GM18526 (cell line): ENCODE measurements around the gene SYNGR2.

ENCODE experiments used
- POLR2A ChIP-seq: IDR thresholded peaks from 3 replicates; pipeline ENCODE4 v1.6.1; 2011; ENCODE audit not compliant: insufficient read length; ENCODE audit errors: extremely low read depth

The SYNGR2 gene

DNA sequence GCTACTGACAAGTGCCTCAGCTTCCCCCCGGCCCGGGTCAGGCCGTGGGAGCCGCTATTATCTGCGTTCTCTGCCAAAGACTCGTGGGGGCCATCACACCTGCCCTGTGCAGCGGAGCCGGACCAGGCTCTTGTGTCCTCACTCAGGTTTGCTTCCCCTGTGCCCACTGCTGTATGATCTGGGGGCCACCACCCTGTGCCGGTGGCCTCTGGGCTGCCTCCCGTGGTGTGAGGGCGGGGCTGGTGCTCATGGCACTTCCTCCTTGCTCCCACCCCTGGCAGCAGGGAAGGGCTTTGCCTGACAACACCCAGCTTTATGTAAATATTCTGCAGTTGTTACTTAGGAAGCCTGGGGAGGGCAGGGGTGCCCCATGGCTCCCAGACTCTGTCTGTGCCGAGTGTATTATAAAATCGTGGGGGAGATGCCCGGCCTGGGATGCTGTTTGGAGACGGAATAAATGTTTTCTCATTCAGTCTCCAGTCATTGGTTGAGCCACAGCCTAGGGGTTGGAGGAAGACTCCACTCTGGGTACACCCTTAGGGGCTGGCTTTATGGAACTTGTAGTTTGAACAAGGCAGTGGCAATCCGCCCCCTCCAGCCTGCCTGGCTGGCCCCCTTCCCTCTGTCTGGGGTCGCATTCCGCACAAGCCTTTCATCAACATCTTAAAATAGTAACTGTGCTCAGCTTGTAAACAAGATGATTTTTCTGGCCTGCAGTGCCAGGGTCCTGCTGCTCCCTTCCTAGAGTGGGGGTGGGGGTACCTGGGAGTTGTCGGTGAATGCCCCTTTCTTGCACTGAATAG lies 4.1 kb downstream of the SYNGR2 start:
- TF ChIP-seq POLR2A = peak; percentile 18

DNA sequence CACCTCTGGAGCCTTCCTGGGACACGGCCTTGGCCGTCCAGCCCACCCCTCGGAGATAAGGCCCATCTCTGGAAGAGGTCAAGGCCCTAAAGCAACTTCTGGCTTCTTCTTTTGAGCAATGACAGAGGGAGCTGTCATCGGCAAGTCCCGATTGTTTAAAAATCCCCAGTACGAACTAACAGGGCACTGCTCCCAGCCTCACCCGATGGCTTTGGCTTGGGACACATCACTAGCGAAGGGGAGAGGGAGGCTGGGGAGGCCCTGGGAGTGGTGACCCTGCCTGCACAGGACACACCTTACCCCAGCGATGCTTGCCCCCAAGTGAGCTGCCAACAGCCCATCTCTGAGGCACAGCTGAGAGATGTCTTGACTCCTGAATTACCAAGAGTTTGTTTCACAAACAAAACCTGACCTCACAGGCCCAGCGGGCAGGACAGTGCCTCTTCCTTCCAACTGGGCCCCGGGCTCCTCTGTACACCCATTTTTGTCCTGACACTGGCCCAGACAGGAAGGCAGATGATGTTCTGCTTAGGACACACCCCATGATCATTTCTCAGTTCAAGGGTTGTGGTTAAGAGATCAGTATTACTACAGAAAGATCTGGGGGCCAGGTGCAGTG lies 4.8 kb downstream of the SYNGR2 start:
- TF ChIP-seq POLR2A = peak; percentile 14

DNA sequence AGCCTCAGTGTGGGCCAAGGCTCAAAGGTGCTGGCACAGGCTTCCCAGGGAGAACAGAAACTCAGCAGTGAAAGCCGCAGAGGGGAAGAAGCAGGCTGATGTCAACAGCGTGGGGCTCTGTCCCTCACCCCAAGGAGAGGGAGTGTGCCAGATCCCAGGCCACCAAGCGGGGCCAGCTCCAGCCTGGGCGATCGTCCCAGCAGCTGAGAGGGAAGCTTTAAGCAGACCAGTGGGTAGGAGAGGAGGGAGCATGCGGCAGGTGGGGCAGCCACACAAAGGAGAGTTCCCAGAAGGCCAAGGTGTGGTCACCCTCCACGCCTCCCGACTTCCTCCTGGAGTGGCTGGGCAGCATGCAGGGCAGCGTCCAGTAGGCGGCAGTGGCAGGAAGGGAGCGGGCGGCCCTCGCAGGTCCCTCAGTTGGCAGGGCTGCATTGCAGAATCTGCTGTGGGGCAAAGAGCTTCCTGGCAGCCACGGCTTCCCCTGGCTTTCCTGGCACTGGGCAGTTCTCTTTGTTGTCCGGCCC lies 6.0 kb downstream of the SYNGR2 start:
- peak; percentile 55 for TF ChIP-seq POLR2A

DNA sequence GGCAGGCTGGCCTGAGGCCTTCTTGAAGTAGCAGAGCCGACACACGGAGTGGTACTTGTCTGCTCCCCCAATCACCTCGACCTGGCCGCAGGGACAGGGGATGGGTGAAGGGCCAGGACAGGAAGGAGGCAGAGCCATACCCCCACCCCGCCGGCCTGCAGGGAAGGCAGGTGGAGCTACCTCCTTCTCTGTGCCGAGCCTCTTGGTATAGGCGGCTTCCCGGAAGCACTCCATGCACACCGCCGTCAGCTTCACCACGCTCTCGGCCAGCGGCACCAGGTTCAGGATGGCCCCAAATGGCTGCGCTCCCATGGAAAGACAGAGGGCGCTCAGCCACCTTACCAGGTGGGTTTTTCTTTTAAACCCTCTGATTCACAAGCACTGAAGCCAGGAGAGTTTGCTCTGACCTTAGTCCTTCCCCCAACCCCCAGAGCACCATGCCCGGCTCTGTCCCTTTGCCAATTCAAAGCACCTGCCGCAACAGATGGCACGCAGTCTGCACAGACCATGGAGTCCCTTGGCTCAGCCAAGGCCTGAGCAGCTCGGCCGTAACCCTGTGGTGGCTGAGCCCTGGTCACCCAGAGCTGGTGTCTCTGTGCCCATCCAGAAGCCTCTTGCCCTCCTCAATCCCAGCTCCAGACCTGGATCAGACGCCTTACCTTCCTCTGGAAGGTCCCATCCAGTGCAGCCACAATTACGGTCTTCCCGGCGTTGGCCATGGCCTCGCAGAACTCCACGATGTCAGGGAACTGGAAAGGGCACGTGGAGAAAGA lies 6.7 kb downstream of the SYNGR2 start:
- TF ChIP-seq POLR2A = peak; percentile 20

DNA sequence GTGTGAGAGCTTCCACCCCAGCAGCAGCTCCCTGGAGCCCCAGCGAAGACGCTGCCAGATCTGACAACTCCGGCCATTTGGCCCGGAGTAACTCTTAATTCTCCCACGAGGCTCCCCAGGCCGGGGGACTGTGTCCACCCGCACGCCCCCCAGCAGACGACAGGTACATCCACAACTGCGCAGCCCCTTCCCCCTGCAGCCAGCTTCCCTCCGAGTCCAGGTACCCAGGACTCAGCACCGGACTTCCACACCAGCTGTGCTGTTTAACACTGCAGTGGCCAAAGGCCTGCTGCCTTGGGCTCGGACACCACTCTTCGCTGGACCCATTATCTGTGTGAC lies 7.2 kb downstream of the SYNGR2 start:
- TF ChIP-seq POLR2A = peak; percentile 7

DNA sequence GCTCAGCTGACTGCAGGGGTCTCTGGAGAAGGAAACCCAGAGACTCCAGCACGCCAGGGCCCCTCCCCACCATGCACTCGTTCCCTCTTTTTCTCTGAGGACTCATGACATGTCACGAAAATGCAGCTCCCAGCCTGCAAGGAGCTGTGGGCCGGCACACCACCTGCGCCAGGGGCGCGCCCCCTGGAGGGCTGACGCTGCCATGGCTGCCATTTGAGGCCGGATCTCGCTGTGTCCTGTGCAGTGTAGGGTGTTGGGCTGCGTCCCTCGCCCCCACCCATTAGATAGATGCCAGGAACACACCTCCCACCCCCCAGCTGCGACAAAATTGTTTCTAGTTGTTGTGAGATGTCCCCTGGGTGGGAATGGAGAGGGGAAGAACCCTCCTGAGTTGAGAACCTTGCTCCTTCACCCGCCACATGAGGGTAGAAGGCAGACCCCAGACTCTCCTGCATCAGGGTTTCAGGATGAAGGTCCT lies 8.2 kb downstream of the SYNGR2 start:
- peak; percentile 49 for TF ChIP-seq POLR2A

DNA sequence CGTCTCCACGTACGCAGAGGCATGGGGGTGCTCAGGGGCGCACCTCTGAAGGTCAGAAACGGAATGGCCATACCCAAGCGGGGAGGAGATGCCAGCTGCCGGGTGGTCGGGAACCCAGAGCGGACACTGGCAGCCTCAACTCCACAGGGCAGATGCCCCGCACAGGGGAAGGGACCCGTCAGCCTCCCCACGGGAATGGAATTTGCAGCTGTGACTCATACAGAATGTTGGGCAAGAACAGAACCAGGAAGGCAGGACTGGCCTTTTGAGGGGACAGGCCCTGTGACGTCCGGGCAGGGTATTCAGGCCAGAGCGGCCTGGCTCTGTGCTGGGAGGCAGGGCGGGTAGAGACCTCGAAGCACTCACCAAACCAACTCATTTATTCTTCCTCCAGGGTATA lies 11.0 kb downstream of the SYNGR2 start:
- TF ChIP-seq POLR2A = no peak

DNA sequence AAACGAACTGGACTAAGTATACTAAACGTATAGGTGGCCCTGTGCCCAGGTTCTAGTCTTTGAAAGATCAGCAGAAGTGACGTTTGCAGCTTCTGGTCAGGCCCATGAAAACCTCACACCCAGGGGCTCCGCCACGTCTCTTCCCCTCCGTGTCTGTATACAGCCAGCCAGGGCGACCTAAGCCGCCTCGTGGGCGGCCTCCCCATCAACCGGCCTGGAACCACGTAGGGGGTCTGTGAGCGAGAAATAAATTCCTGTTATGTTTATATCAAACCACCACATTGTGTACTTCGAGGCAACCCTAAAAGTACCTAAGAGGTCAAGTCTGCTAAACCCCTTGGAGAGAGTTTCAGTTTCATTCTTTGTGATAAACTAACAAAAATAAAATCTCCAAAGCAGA lies 11.7 kb downstream of the SYNGR2 start:
- TF ChIP-seq POLR2A = no peak

DNA sequence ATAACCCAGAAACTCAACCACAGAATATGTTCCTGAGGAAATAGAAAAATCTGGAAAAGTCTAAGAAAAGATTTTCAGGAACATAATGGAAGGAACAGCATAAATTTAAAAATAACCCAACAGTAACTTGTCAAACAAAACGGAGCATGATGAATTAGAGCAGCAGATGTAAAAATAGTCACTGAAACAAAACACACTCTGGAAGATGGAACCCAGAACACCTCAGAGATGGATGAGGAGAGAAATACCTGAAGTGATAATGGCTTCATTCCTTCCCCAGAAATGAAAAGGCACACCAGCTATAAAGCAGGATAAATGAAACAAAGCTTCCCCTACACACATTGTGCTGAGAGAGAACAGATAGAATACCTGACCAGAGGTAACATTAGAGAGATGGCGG lies 12.1 kb downstream of the SYNGR2 start:
- TF ChIP-seq POLR2A = no peak

DNA sequence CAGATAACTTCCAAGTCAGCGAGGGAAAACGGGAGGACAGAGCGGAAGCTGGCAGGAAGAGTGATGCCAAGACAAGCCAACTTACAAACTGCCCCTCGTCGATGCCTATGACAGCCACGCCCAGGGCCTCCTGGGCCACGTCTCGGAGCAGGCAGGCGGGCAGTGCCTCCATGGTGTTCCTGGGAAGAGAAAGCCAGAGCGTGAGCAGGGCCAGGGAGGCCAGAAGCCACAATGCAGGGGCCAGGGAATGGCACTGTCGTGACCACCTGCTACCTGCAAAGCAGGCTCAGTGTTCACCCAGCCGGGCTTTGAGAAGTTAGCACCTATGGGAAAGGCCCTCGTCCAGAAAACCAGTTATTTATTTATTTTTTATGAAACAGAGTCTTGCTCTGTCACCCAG lies 14.1 kb downstream of the SYNGR2 start:
- TF ChIP-seq POLR2A = no peak

DNA sequence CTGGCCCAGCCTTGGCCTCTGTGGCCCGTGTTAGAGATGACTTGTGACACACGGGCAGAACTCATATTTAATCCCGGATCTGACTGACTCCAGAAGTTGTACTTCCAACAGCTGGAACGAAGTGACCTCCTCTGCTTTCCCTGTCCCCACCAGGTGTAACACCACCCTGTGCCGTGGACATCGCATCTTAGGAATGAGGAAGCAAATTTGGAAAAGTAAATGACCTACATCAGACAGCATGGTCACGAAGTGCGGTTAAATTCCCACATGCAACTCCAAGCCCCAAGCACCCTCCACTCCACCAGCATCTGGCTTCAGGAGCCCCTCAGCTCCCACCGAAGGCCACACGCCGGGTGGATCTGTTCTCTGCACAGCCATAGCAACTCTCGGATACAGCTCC lies 15.5 kb downstream of the SYNGR2 start:
- no peak for TF ChIP-seq POLR2A

DNA sequence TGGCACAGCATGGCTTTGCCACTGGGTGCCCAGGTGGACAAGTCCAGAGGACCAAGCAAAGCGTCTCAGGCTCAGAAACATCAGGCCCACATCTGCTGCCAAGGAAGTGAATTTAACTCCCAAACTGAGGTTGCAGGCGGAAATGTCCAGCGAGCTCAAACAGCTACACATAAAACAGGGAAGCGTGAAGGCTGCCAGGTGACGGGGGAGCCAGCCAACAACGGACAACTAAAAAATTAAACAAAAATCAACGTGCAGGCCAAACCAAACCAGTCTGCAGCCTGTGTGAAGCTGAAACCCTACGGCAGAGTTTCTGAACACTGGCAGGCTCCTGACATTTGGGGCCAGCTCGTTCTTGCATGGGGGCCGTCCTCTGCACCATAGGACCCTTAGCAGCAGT lies 16.0 kb downstream of the SYNGR2 start:
- TF ChIP-seq POLR2A = no peak

DNA sequence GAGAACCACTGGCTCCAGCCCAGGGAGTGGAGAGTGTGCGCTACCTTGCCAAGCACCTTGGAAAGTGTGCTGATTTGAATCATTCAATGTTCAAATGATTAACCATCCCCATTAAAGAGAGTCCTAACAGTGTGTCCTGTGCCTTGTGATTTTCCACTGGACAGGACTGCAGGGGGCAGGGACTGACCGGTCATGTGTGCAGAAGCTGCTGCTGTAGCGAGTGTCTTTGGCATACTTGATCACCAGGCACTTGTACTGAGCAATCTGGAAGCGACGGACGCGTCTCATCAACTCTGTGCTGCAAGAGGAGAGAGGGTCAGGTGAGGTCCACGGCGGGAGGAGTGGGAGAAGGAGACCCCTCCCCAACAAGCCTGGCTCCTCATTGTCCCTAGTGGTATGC lies 16.5 kb downstream of the SYNGR2 start:
- TF ChIP-seq POLR2A = no peak

DNA sequence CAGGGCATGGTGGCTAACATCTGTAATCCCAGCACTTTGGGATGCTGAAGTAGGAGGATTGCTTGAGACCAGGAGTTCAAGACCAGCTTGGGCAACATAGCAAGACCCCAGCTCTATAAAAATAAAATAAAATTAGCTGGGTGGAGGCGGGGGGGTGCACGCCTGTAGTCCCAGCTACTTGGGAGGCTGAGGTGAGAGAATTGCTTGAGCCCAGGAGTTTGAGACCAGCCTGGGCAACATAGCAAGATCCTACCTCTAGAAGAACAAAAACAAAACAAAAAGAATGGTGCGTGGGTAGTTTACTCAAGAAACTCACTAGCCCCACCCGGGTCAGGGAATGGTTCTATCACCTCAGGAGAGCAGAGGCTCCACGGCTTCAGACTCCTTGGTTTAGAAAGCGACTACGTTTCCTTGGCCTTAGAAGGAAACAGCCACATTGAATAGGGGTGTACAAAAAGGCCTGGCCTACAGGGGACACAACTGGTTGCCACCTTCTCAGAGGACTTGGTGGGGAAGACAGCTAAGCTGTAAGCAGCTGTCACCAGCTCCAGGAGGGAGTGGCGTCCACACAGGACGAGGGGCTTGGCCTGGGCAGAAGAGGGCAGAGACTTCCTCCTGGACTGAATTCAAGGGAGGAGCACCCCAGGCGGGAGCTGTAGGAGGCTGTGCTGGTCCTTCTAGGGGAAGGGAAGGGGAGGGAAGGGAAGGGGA lies 17.8 kb downstream of the SYNGR2 start:
- no peak for TF ChIP-seq POLR2A
